Sigmoid colon (tissue), 7 donors: ENCODE results near the gene HOXB6. TPM values are rescaled to one million over a fixed set of nuclear protein-coding genes. Genes with fewer than 3 reads are reported as not detected.

Source experiments
- DNase-seq: peaks from one replicate; pipeline ENCODE4 v3.0.0-alpha.2; 2019
- H3K27ac ChIP-seq, 4 donors: fragments of 200-600 bp; sonication (generic); one replicate each; pipeline ENCODE4 v1.5.1; 2016 to 2019; ENCODE audit warnings: mild to moderate bottlenecking in 1 of 4
- H3K27me3 ChIP-seq, 3 donors: fragments of 200-600 bp; sonication (generic); one replicate each; pipeline ENCODE4 v1.5.1; 2019; ENCODE audit warnings: mild to moderate bottlenecking in 1 of 3
- H3K36me3 ChIP-seq, 4 donors: fragments of 200-600 bp; sonication (generic); one replicate each; pipeline ENCODE4 v1.5.1; 2016 to 2019
- H3K4me1 ChIP-seq, 4 donors: fragments of 200-600 bp; sonication (generic); one replicate each; pipeline ENCODE4 v1.5.1; 2017 to 2019
- H3K4me3 ChIP-seq, 4 donors: fragments of 200-600 bp; sonication (generic); one replicate each; pipeline ENCODE4 v1.5.1; 2017 to 2019; ENCODE audit warnings: mild to moderate bottlenecking in 2 of 4, moderate library complexity in 1 of 4
- H3K9me3 ChIP-seq, 4 donors: fragments of 200-600 bp in 3 of 4; sonication (generic) in 3 of 4; one replicate each; pipeline versions ENCODE4 v1.5.1 to v1.6.1; 2013 to 2019
- CTCF ChIP-seq, 4 experiments: fragments of 450-650 bp in 3 of 4; fragments of 200-600 bp in 1 of 4; IDR thresholded peaks; one replicate each; pipeline ENCODE4 v1.5.1; 2016 to 2019; ENCODE audit warnings: antibody characterized with exemption in 4 of 4, mild to moderate bottlenecking in 3 of 4, moderate library complexity in 2 of 4
- EP300 ChIP-seq, 4 donors: sonication (generic); formaldehyde crosslinking; IDR thresholded peaks; one replicate each; pipeline ENCODE4 v1.6.1; 2017; ENCODE audit warnings: antibody characterized with exemption in 4 of 4
- POLR2A ChIP-seq, 2 donors: fragments of 450-650 bp; IDR thresholded peaks; one replicate each; pipeline ENCODE4 v1.6.1; 2016; ENCODE audit warnings: antibody characterized with exemption in 2 of 2, mild to moderate bottlenecking in 2 of 2, moderate library complexity in 2 of 2
- POLR2AphosphoS5 ChIP-seq, 4 donors: sonication (generic); formaldehyde crosslinking; IDR thresholded peaks; one replicate each; pipeline ENCODE4 v1.6.1; 2017; ENCODE audit warnings: antibody characterized with exemption in 4 of 4
- WGBS, 2 donors: extraction: QIAGEN DNeasy Blood & Tissue Kit; methylation state at CpG; one replicate each; pipeline ENCODE4 v1.1.7; 2013; 5-methylcytosine and 5-hydroxymethylcytosine counted together
- intact Hi-C: fragments of 100-400 bp; cut with DNase I; formaldehyde crosslinking; loops from one replicate; pipeline ENCODE4 v1.15.1; 2023
- polyA plus RNA-seq, 3 donors: library from polyadenylated mRNA; stranded (reverse); fragments of 200-250 nt; gene quantifications; one replicate each; pipeline ENCODE4 v1.2.3, GENCODE V29; 2013
- total RNA-seq, 4 donors: library from RNA; depleted of rRNA; stranded (reverse); fragments of >200 nt; gene quantifications; one replicate each; pipeline ENCODE4 v1.1.0, GENCODE V29; 2016
- donor health status: healthy with polysubstance abuse.
- donor health status: Bipolar disorder and iron deficiency.
- donor health status: healthy.

Gene HOXB6
- total and polyA plus RNA-seq, 7 donors = 6.0 to 28.5 (median 10.2) TPM

DNA sequence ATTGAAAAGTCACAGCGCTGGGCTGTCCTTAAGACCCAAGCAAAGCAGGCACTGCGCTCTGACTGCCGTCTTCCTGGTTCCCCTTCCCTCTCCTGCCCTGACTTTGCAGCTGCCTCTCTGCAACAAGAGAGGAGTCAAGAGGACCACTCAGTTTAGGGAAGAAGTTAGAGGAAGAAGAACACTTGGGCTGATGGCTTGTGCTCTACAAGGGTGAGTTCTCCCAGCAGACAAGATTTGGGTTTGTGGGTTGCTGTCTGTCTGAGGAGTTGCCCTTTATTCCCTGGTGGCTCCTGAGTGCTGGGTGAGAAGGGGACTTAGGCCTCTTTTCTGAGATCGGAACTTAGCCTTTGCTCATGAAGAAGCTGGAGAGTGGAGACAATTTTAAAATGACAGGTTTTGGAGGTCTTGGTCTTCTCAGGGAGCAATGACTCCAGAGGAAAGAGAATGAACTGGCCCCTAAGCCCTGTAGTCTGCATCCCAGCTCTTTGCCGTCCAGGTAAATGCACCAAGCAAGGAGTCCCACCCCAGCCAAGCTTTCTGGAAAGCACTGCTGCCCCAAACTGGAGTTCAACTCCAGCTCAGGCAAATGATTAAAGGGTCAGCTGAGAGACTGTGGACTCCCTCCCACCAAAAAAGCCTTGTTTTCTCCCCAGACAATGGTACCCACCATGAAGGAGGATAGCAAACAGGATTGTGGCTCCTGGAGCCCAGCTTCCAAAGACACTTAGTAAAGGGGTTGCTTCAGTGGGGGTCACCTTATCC, 24.0 kb upstream of the HOXB6 start:
- no peak overlapping the region for H3K4me3 ChIP-seq
- H3K27me3 ChIP-seq = peaks cover 78 to 100% (median 99%) of the 10 kb centered on the region in 3 donors
- TF ChIP-seq EP300 (IDR thresholded peaks at IDR 0.05) (no peak), POLR2A (IDR thresholded peaks at IDR 0.05) (no peak), CTCF (IDR thresholded peaks at IDR 0.05) (no peak), POLR2AphosphoS5 (IDR thresholded peaks at IDR 0.05) (no peak)
- H3K9me3 ChIP-seq = no peaks in the 10 kb centered on the region
- H3K27ac ChIP-seq = no peak overlapping the region
- 11 to 34% methylated on average over 5 of the region's 5 CpGs for WGBS, 2 donors
- no peaks in the 10 kb centered on the region for H3K36me3 ChIP-seq
- no peak for DNase-seq
- H3K4me1 ChIP-seq = peaks cover 0 to 32% (median 28%) of the 10 kb centered on the region in 4 donors
- intact Hi-C loops = no loop called here

GRCh38 chr17:48627623-48628521, 23.1 kb upstream of the HOXB6 start:
- Histone ChIP-seq H3K36me3 (no peaks in the 10 kb centered on the region), H3K9me3 (no peaks in the 10 kb centered on the region), H3K27ac (no peak overlapping the region), H3K4me3 (no peak overlapping the region), H3K4me1 (peaks cover 0 to 26% (median 24%) of the 10 kb centered on the region in 4 donors), H3K27me3 (peaks cover 74 to 100% (median 99%) of the 10 kb centered on the region in 3 donors)
- TF ChIP-seq EP300 (IDR thresholded peaks at IDR 0.05) (no peak), POLR2AphosphoS5 (IDR thresholded peaks at IDR 0.05) (no peak), CTCF (IDR thresholded peaks at IDR 0.05) (no peak), POLR2A (IDR thresholded peaks at IDR 0.05) (no peak)
- no peak for DNase-seq
- WGBS, 2 donors = 13 to 52% methylated on average over 27 of the region's 27 CpGs
- intact Hi-C loops = no loop called here

GRCh38 chr17:48627118-48627597, 22.4 kb upstream of the HOXB6 start:
- H3K27me3 ChIP-seq = peaks cover 77 to 100% (median 99%) of the 10 kb centered on the region in 3 donors
- intact Hi-C loops = no loop called here
- no peaks in the 10 kb centered on the region for H3K36me3 ChIP-seq
- H3K9me3 ChIP-seq = no peaks in the 10 kb centered on the region
- peaks cover 0 to 26% (median 24%) of the 10 kb centered on the region in 4 donors for H3K4me1 ChIP-seq
- no peak overlapping the region for H3K4me3 ChIP-seq
- H3K27ac ChIP-seq = no peak overlapping the region
- 12 to 38% methylated on average over 5 of the region's 5 CpGs for WGBS, 2 donors
- no peak for TF ChIP-seq EP300 (IDR thresholded peaks at IDR 0.05)
- no peak for TF ChIP-seq CTCF (IDR thresholded peaks at IDR 0.05)
- no peak for TF ChIP-seq POLR2AphosphoS5 (IDR thresholded peaks at IDR 0.05)
- TF ChIP-seq POLR2A (IDR thresholded peaks at IDR 0.05) = no peak
- no peak for DNase-seq

DNA sequence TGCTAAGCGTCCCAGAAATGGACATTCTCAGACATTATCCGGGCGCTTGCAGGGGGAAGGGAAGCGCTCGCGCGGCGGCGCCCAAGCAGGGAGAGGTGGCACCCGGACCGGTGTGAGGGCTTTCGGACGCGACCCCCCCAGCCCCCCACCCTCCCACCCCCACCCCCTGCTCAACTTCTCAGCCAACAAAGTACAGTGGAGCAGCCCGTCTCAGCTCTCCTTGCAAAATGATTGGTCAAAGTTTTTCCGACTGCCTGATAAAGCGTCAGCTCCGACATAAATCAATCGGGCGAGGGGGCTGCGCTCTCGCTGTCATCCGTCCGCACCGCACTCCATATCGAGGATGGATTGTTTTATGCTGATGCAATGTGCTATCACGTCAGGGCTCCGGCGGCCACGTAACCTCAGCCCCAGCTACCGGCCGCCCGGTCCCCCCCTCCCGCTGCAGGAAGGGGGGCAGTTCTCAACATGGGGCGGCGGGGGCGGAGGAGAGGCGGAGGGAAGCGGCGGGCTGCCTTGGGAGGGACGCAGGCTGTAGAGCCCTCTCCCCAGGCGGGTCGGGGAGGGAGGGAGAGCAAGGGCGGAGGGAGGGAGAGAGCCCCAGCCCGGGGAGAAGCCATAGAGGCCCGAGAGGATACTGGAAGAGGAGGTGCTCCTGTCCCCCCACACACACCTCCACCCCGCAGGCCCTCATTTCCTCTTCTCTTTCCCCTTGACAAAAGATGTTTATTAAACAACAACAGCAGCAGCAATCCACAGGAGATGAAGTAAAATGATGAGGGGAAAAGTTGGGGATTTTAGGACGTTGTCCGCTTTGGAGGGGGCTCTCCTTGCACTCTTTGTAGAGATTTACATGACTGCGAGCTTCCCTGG, 21.7 kb upstream of the HOXB6 start, which contains the start of gene HOXB9:
Gene HOXB9 (minus strand): TSS at position 114 of the 873 bp plus-strand sequence. CDS start 89 bp downstream, at position 25.
- Histone ChIP-seq H3K36me3 (no peaks in the 10 kb centered on the region), H3K27ac (peak within 1 kb of the TSS in 1 of 4 donors; percentile 11), H3K4me1 (peaks cover 0 to 26% (median 24%) of the 10 kb centered on the region in 4 donors), H3K4me3 (peak within 1 kb of the TSS in 3 of 4 donors; percentile 31 to 45 (median 32)), H3K9me3 (no peaks in the 10 kb centered on the region), H3K27me3 (peaks cover 76 to 100% (median 99%) of the 10 kb centered on the region in 3 donors)
- intact Hi-C loops = no loop called here
- DNase-seq = no peak
- peak in 1 of 4 donors; percentile 3 for TF ChIP-seq POLR2AphosphoS5 (IDR thresholded peaks at IDR 0.05)
- TF ChIP-seq CTCF (IDR thresholded peaks at IDR 0.05) = no peak
- WGBS, 2 donors = 1 to 2% methylated on average over 50 of the region's 50 CpGs
